Trophoblast cell (in vitro differentiated cells and primary cell): ENCODE measurements around the gene USP6.

Experiments
- DNase-seq, 2 donors: peaks; one replicate each; pipeline ENCODE4 v3.0.0-alpha.2; 2016
- H2AFZ ChIP-seq: 2 replicates; pipeline ENCODE4 v1.6.1; 2013; ENCODE audit warnings: low read length, moderate library complexity, mild to moderate bottlenecking; ENCODE audit not compliant: insufficient read depth, poor library complexity
- H2AK5ac ChIP-seq: 2 replicates; pipeline ENCODE4 v1.6.1; 2013; ENCODE audit warnings: mild to moderate bottlenecking, low read length
- H2BK120ac ChIP-seq: 2 replicates; pipeline ENCODE4 v1.6.1; 2013; ENCODE audit warnings: low read length, mild to moderate bottlenecking, moderate library complexity; ENCODE audit not compliant: insufficient read depth, poor library complexity
- H2BK12ac ChIP-seq: 2 replicates; pipeline ENCODE4 v1.6.1; 2013; ENCODE audit warnings: mild to moderate bottlenecking, low read length, moderate library complexity
- H2BK5ac ChIP-seq: 2 replicates; pipeline ENCODE4 v1.6.1; 2013; ENCODE audit warnings: low read length, low read depth, moderate library complexity, mild to moderate bottlenecking; ENCODE audit not compliant: poor library complexity
- H3K14ac ChIP-seq: 2 replicates; pipeline ENCODE4 v1.6.1; 2013; ENCODE audit warnings: mild to moderate bottlenecking, low read length
- H3K18ac ChIP-seq: 2 replicates; pipeline ENCODE4 v1.6.1; 2013; ENCODE audit warnings: mild to moderate bottlenecking, low read length
- H3K23ac ChIP-seq: 2 replicates; pipeline ENCODE4 v1.6.1; 2013; ENCODE audit warnings: low read length
- H3K27ac ChIP-seq: 2 replicates; pipeline ENCODE4 v1.5.1; 2013; ENCODE audit warnings: low read depth, mild to moderate bottlenecking, inconsistent platforms, low read length, moderate library complexity
- H3K27me3 ChIP-seq: 2 replicates; pipeline ENCODE4 v1.6.1; 2013; ENCODE audit warnings: inconsistent platforms, mild to moderate bottlenecking, low read length, moderate library complexity; ENCODE audit not compliant: insufficient read depth
- H3K36me3 ChIP-seq, 2 experiments: 1 replicate in 1 of 2; 2 replicates in 1 of 2; pipeline ENCODE4 v1.6.1; 2013; ENCODE audit warnings: low read length in 2 of 2, mild to moderate bottlenecking in 2 of 2, moderate library complexity in 1 of 2; ENCODE audit not compliant: insufficient read depth in 2 of 2, control insufficient read depth in 1 of 2
- H3K4ac ChIP-seq: 2 replicates; pipeline ENCODE4 v1.6.1; 2013; ENCODE audit warnings: low read depth, mild to moderate bottlenecking, low read length, moderate library complexity
- H3K4me1 ChIP-seq, 2 experiments: 1 replicate in 1 of 2; 2 replicates in 1 of 2; pipeline ENCODE4 v1.6.1; 2013; ENCODE audit warnings: low read length in 2 of 2, mild to moderate bottlenecking in 2 of 2, moderate library complexity in 1 of 2; ENCODE audit not compliant: insufficient read depth in 2 of 2, control insufficient read depth in 1 of 2
- H3K4me2 ChIP-seq: 2 replicates; pipeline ENCODE4 v1.6.1; 2013; ENCODE audit warnings: inconsistent platforms, mild to moderate bottlenecking, low read length, moderate library complexity
- H3K4me3 ChIP-seq: 2 replicates; pipeline ENCODE4 v1.5.1; 2013; ENCODE audit warnings: mild to moderate bottlenecking, low read depth, low read length, inconsistent platforms
- H3K79me1 ChIP-seq: one replicate; pipeline ENCODE4 v1.6.1; 2013; ENCODE audit warnings: low read length
- H3K79me2 ChIP-seq: 2 replicates; pipeline ENCODE4 v1.6.1; 2013; ENCODE audit warnings: low read length, mild to moderate bottlenecking; ENCODE audit not compliant: control insufficient read depth, insufficient read depth, poor library complexity
- H3K9ac ChIP-seq: 2 replicates; pipeline ENCODE4 v1.6.1; 2013; ENCODE audit warnings: mild to moderate bottlenecking, low read length
- H3K9me3 ChIP-seq: 2 replicates; pipeline ENCODE4 v1.6.1; 2013; ENCODE audit warnings: low read depth, mild to moderate bottlenecking, control low read depth, inconsistent platforms, low read length; ENCODE audit not compliant: insufficient read depth
- H4K12ac ChIP-seq: 2 replicates; pipeline ENCODE4 v1.6.1; 2013; ENCODE audit warnings: low read depth, mild to moderate bottlenecking, low read length, moderate library complexity
- H4K8ac ChIP-seq: 2 replicates; pipeline ENCODE4 v1.6.1; 2013; ENCODE audit warnings: low read depth, mild to moderate bottlenecking, low read length, moderate library complexity
- H4K91ac ChIP-seq: one replicate; pipeline ENCODE4 v1.6.1; 2013; ENCODE audit warnings: low read depth, mild to moderate bottlenecking, low read length, moderate library complexity
- WGBS: extraction: QIAGEN DNeasy Blood & Tissue Kit; methylation state at CpG from one replicate; pipeline ENCODE4 v1.1.7; 2013; ENCODE audit warnings: missing lambda C conversion rate; ENCODE audit not compliant: insufficient read length, insufficient coverage; ENCODE audit errors: extremely low coverage; 5-methylcytosine and 5-hydroxymethylcytosine counted together

USP6 gene

GRCh38 chr17:5092218-5093010 is 23.4 kb upstream of the USP6 start:
- Histone ChIP-seq H3K79me2 (no peaks in the 10 kb centered on the region), H2BK5ac (no peak overlapping the region), H3K27ac (no peak overlapping the region), H4K8ac (no peak overlapping the region), H3K14ac (no peak overlapping the region), H2AFZ (no peak overlapping the region), H3K4ac (no peak overlapping the region), H3K9me3 (peaks cover 19% of the 10 kb centered on the region), H4K12ac (no peak overlapping the region), H3K18ac (no peak overlapping the region), H3K79me1 (no peaks in the 10 kb centered on the region), H2BK12ac (no peak overlapping the region), H3K4me2 (no peak overlapping the region), H3K27me3 (peaks cover 4% of the 10 kb centered on the region), H2AK5ac (no peak overlapping the region), H3K9ac (no peak overlapping the region), H2BK120ac (no peak overlapping the region), H3K36me3 (no peaks in the 10 kb centered on the region), H3K23ac (no peak overlapping the region), H3K4me3 (no peak overlapping the region), H4K91ac (no peak overlapping the region), H3K4me1 (peaks cover 4 to 5% of the 10 kb centered on the region in 2 experiments)
- WGBS = no CpG with 5 or more reads among the region's 6 CpGs
- DNase-seq = peak; percentile 10 to 50

- WGBS = no CpG with 5 or more reads among the region's 7 CpGs
- no peak for DNase-seq
- H3K27me3 ChIP-seq = peaks cover 4% of the 10 kb centered on the region
Observed at GRCh38 chr17:5096731-5097100, 19.1 kb upstream of the USP6 start.

GRCh38 chr17:5097101-5097834 is 18.6 kb upstream of the USP6 start:
- H2AK5ac ChIP-seq = no peak overlapping the region
- H3K27ac ChIP-seq = no peak overlapping the region
- no peaks in the 10 kb centered on the region for H3K36me3 ChIP-seq
- no peaks in the 10 kb centered on the region for H3K79me1 ChIP-seq
- H3K4me1 ChIP-seq = peaks cover 4 to 5% of the 10 kb centered on the region in 2 experiments
- WGBS = no CpG with 5 or more reads among the region's 63 CpGs
- H3K4me3 ChIP-seq = peak overlapping the region; percentile 54
- H2AFZ ChIP-seq = peak overlapping the region; percentile 48
- H3K14ac ChIP-seq = no peak overlapping the region
- no peak overlapping the region for H3K18ac ChIP-seq
- no peak overlapping the region for H3K4ac ChIP-seq
- no peak overlapping the region for H4K91ac ChIP-seq
- peak overlapping the region; percentile 75 for H3K9ac ChIP-seq
- peak overlapping the region; percentile 79 for H3K4me2 ChIP-seq
- peak overlapping the region; percentile 55 for H4K8ac ChIP-seq
- no peaks in the 10 kb centered on the region for H3K79me2 ChIP-seq
- H2BK120ac ChIP-seq = no peak overlapping the region
- no peak overlapping the region for H2BK12ac ChIP-seq
- peaks cover 15% of the 10 kb centered on the region for H3K9me3 ChIP-seq
- H3K27me3 ChIP-seq = peaks cover 4% of the 10 kb centered on the region
- peak in 1 of 2 donors; percentile 13 for DNase-seq
- no peak overlapping the region for H4K12ac ChIP-seq
- H2BK5ac ChIP-seq = no peak overlapping the region
- no peak overlapping the region for H3K23ac ChIP-seq

More at GRCh38 chr17:5096731-5097100, 19.1 kb upstream of the USP6 start:
- no peaks in the 10 kb centered on the region for H3K79me1 ChIP-seq
- H2BK12ac ChIP-seq = no peak overlapping the region
- H3K4me3 ChIP-seq = peak overlapping the region; percentile 54
- peaks cover 4 to 5% of the 10 kb centered on the region in 2 experiments for H3K4me1 ChIP-seq
- H3K14ac ChIP-seq = no peak overlapping the region
- no peak overlapping the region for H3K18ac ChIP-seq
- H3K23ac ChIP-seq = no peak overlapping the region
- no peak overlapping the region for H2BK120ac ChIP-seq
- no peaks in the 10 kb centered on the region for H3K79me2 ChIP-seq
- H2BK5ac ChIP-seq = no peak overlapping the region
- peak overlapping the region; percentile 55 for H4K8ac ChIP-seq
- no peak overlapping the region for H3K4ac ChIP-seq
- no peak overlapping the region for H4K12ac ChIP-seq
- no peak overlapping the region for H2AFZ ChIP-seq
- peak overlapping the region; percentile 79 for H3K4me2 ChIP-seq
- H3K9ac ChIP-seq = no peak overlapping the region
- H3K9me3 ChIP-seq = peaks cover 15% of the 10 kb centered on the region
- H3K27ac ChIP-seq = no peak overlapping the region
- H3K36me3 ChIP-seq = no peaks in the 10 kb centered on the region
- no peak overlapping the region for H4K91ac ChIP-seq
- H2AK5ac ChIP-seq = no peak overlapping the region

- Histone ChIP-seq H3K4me2 (no peak overlapping the region), H3K79me1 (no peaks in the 10 kb centered on the region), H3K9me3 (peaks cover 10% of the 10 kb centered on the region), H3K18ac (no peak overlapping the region), H2BK12ac (no peak overlapping the region), H4K8ac (no peak overlapping the region), H3K4me3 (no peak overlapping the region), H2AK5ac (no peak overlapping the region), H3K79me2 (no peaks in the 10 kb centered on the region), H3K9ac (no peak overlapping the region), H2BK120ac (no peak overlapping the region), H2BK5ac (no peak overlapping the region), H3K27me3 (peaks cover 4% of the 10 kb centered on the region), H3K14ac (no peak overlapping the region), H2AFZ (no peak overlapping the region), H3K23ac (no peak overlapping the region), H3K4ac (no peak overlapping the region), H3K36me3 (no peaks in the 10 kb centered on the region), H4K91ac (no peak overlapping the region), H4K12ac (no peak overlapping the region), H3K4me1 (peaks cover 4 to 5% of the 10 kb centered on the region in 2 experiments), H3K27ac (no peak overlapping the region)
- no CpG with 5 or more reads among the region's 5 CpGs for WGBS
- peak; percentile 89 to 93 for DNase-seq
Observed at GRCh38 chr17:5099271-5099670, 16.6 kb upstream of the USP6 start.
